Upper lobe of left lung (tissue), 4 donors: ENCODE measurements around the gene DPP4.

ENCODE experiments used
- POLR2A ChIP-seq, 4 donors: fragments of 450-650 bp; IDR thresholded peaks; one replicate each; pipeline ENCODE4 v1.5.1; 2016 to 2017; ENCODE audit warnings: antibody characterized with exemption in 4 of 4, mild to moderate bottlenecking in 2 of 4
- TF ChIP-seq, protein P1 (sequence below), 6 experiments: fragments of 450-650 bp in 4 of 6; fragments of 200-600 bp in 2 of 6; sonication (generic) in 2 of 6; IDR thresholded peaks; one replicate each; pipeline ENCODE4 v1.5.1; 2016 to 2019; ENCODE audit warnings: antibody characterized with exemption in 6 of 6

GRCh38 chr2:161976917-161977316, 97.1 kb downstream of the DPP4 start:
- TF ChIP-seq POLR2A (IDR thresholded peaks at IDR 0.05): no peak
- TF ChIP-seq, protein P1, sequence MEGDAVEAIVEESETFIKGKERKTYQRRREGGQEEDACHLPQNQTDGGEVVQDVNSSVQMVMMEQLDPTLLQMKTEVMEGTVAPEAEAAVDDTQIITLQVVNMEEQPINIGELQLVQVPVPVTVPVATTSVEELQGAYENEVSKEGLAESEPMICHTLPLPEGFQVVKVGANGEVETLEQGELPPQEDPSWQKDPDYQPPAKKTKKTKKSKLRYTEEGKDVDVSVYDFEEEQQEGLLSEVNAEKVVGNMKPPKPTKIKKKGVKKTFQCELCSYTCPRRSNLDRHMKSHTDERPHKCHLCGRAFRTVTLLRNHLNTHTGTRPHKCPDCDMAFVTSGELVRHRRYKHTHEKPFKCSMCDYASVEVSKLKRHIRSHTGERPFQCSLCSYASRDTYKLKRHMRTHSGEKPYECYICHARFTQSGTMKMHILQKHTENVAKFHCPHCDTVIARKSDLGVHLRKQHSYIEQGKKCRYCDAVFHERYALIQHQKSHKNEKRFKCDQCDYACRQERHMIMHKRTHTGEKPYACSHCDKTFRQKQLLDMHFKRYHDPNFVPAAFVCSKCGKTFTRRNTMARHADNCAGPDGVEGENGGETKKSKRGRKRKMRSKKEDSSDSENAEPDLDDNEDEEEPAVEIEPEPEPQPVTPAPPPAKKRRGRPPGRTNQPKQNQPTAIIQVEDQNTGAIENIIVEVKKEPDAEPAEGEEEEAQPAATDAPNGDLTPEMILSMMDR (IDR thresholded peaks at IDR 0.05): no peak
